B cell (primary cell): ENCODE data around the gene YARS1. TPM values are rescaled to one million over a fixed set of nuclear protein-coding genes. Genes with fewer than 3 reads are reported as not detected.

Source experiments
- ATAC-seq: fragments of 200-7000 bp; cut with Tn5 transposase; one replicate; pipeline ENCODE4 v1.10.0; 2021; ENCODE audit warnings: low read depth, mild to moderate bottlenecking, moderate number of reproducible peaks, moderate library complexity
- CTCF ChIA-PET: fragments of 350-600 bp; sonication (Branson Sonifier 250); formaldehyde crosslinking; loops from one replicate; lab custom pipeline; 2021; ENCODE audit warnings: antibody characterized with exemption, inconsistent platforms; lab: Charles Lee
- POLR2A ChIA-PET: fragments of 350-600 bp; sonication (Branson Sonifier 250); formaldehyde crosslinking; loops from one replicate; lab custom pipeline; 2021; ENCODE audit warnings: antibody characterized with exemption; lab: Charles Lee
- DNase-seq: peaks from one replicate; pipeline ENCODE4 v3.0.0; 2013
- H2AFZ ChIP-seq: 2 replicates; pipeline ENCODE4 v1.6.1; 2012; ENCODE audit warnings: mild to moderate bottlenecking, low read depth, low read length; ENCODE audit not compliant: insufficient read depth, poor library complexity, severe bottlenecking
- H3K27ac ChIP-seq, 2 donors: 1 replicate in 1 of 2; 2 replicates in 1 of 2; pipeline ENCODE4 v1.5.1; 2012 to 2013; ENCODE audit warnings: low read length in 2 of 2, mild to moderate bottlenecking in 2 of 2, moderate library complexity in 1 of 2
- H3K27me3 ChIP-seq, 4 experiments: fragments of 200-600 bp in 1 of 4; sonication (generic) in 1 of 4; replicated peaks in 1 of 4; 1 replicate in 2 of 4; 2 replicates in 2 of 4; pipeline versions ENCODE4 v1.6.1 to v1.7.0; 2013 to 2016; ENCODE audit warnings: low read length in 3 of 4, mild to moderate bottlenecking in 2 of 4, mixed read lengths in 1 of 4, moderate library complexity in 1 of 4; ENCODE audit not compliant: insufficient read depth in 4 of 4, control insufficient read depth in 3 of 4; ENCODE audit errors: control extremely low read depth in 1 of 4
- H3K36me3 ChIP-seq, 2 experiments: replicated peaks in 1 of 2; 1 replicate in 1 of 2; 2 replicates in 1 of 2; pipeline versions ENCODE4 v1.6.1 to v1.7.1; 2013; ENCODE audit warnings: low read length in 1 of 2; ENCODE audit not compliant: insufficient read depth in 2 of 2, control insufficient read depth in 1 of 2; ENCODE audit errors: control extremely low read depth in 1 of 2, extremely low read depth in 1 of 2
- H3K4me1 ChIP-seq, 2 donors: fragments of 200-600 bp in 1 of 2; sonication (generic) in 1 of 2; 1 replicate in 1 of 2; 2 replicates in 1 of 2; pipeline versions ENCODE4 v1.5.1 to v1.6.1; 2013 to 2017; ENCODE audit warnings: low read length in 2 of 2; ENCODE audit not compliant: control insufficient read depth in 2 of 2, insufficient read depth in 2 of 2
- H3K4me2 ChIP-seq: replicated peaks from 2 replicates; pipeline ENCODE3; 2012; ENCODE audit warnings: mild to moderate bottlenecking, low read depth, low read length; ENCODE audit not compliant: poor library complexity, severe bottlenecking
- H3K4me3 ChIP-seq, 5 experiments: fragments of 200-600 bp in 1 of 5; sonication (generic) in 1 of 5; 1 replicate in 3 of 5; 2 replicates in 2 of 5; pipeline versions ENCODE4 v1.5.1 to v1.7.0; 2011 to 2016; ENCODE audit warnings: low read length in 4 of 5, mild to moderate bottlenecking in 4 of 5, low read depth in 2 of 5, control low read depth in 1 of 5, moderate library complexity in 1 of 5; ENCODE audit not compliant: insufficient read depth in 1 of 5; ENCODE audit errors: control extremely low read depth in 1 of 5, extremely low read depth in 1 of 5
- H3K79me2 ChIP-seq: fragments of 200-600 bp; sonication (generic); one replicate; pipeline ENCODE4 v1.6.0; 2016; ENCODE audit warnings: low read length; ENCODE audit not compliant: control insufficient read depth, insufficient read depth
- H3K9ac ChIP-seq: fragments of 200-600 bp; sonication (generic); 2 replicates; pipeline ENCODE4 v1.6.1; 2017; ENCODE audit warnings: mild to moderate bottlenecking, low read length, moderate library complexity
- H3K9me3 ChIP-seq, 3 donors: one replicate each; pipeline versions ENCODE4 v1.6.1 to v1.7.1; 2013; ENCODE audit warnings: low read length in 2 of 3; ENCODE audit not compliant: control insufficient read depth in 2 of 3, insufficient read depth in 1 of 3; ENCODE audit errors: control extremely low read depth in 1 of 3
- H4K20me1 ChIP-seq: 2 replicates; pipeline ENCODE4 v1.6.0; 2012; ENCODE audit warnings: mild to moderate bottlenecking, low read length; ENCODE audit not compliant: insufficient read depth, control insufficient read depth, poor library complexity, severe bottlenecking
- H3K27ac Mint-ChIP-seq: one replicate; pipeline ENCODE4 v1.8.0; 2021; ENCODE audit warnings: mixed read lengths
- H3K27me3 Mint-ChIP-seq: one replicate; pipeline ENCODE4 v1.8.0; 2021; ENCODE audit warnings: mixed read lengths
- H3K4me1 Mint-ChIP-seq: one replicate; pipeline ENCODE4 v1.8.0; 2021; ENCODE audit warnings: mixed read lengths
- H3K4me3 Mint-ChIP-seq: one replicate; pipeline ENCODE4 v1.8.0; 2021; ENCODE audit warnings: mixed read lengths
- H3K9me3 Mint-ChIP-seq: one replicate; pipeline ENCODE4 v1.8.0; 2022; ENCODE audit warnings: mixed read lengths; ENCODE audit not compliant: insufficient read depth
- EZH2 ChIP-seq: IDR thresholded peaks from 2 replicates; pipeline ENCODE4 v1.6.1; 2012; ENCODE audit warnings: borderline replicate concordance, low read depth, mild to moderate bottlenecking, moderate library complexity, low read length; ENCODE audit not compliant: insufficient read depth, poor library complexity, severe bottlenecking
- WGBS: methylation state at CpG from one replicate; pipeline ENCODE4 v1.1.5; 2013; ENCODE audit warnings: missing lambda C conversion rate; ENCODE audit not compliant: insufficient coverage; 5-methylcytosine and 5-hydroxymethylcytosine counted together
- intact Hi-C: fragments of 100-400 bp; cut with micrococcal nuclease; formaldehyde crosslinking; loops from one replicate; pipeline ENCODE4 v1.10.0; 2022
- polyA plus RNA-seq: library from polyadenylated mRNA; depleted of rRNA; stranded (reverse); fragments of >200 nt; gene quantifications from 2 replicates; pipeline ENCODE4 v1.2.3, GENCODE V29; 2012
- total RNA-seq, 2 donors: library from RNA; stranded (reverse); fragments of 120-200 nt in 1 of 2; gene quantifications; 1 replicate in 1 of 2; 2 replicates in 1 of 2; pipeline versions ENCODE4 v1.2.3 to v1.2.4, GENCODE V29; 2013 to 2022
- TF ChIP-seq, protein P1 (sequence below): fragments of 200-600 bp; IDR thresholded peaks from one replicate; pipeline ENCODE4 v1.8.0; 2022; ENCODE audit warnings: antibody characterized with exemption, mild to moderate bottlenecking

Gene YARS1
- total and polyA plus RNA-seq, 2 donors (not counting 1 experiment from before 2014, with no cell fraction given) = 33.0 to 73.2 TPM

DNA sequence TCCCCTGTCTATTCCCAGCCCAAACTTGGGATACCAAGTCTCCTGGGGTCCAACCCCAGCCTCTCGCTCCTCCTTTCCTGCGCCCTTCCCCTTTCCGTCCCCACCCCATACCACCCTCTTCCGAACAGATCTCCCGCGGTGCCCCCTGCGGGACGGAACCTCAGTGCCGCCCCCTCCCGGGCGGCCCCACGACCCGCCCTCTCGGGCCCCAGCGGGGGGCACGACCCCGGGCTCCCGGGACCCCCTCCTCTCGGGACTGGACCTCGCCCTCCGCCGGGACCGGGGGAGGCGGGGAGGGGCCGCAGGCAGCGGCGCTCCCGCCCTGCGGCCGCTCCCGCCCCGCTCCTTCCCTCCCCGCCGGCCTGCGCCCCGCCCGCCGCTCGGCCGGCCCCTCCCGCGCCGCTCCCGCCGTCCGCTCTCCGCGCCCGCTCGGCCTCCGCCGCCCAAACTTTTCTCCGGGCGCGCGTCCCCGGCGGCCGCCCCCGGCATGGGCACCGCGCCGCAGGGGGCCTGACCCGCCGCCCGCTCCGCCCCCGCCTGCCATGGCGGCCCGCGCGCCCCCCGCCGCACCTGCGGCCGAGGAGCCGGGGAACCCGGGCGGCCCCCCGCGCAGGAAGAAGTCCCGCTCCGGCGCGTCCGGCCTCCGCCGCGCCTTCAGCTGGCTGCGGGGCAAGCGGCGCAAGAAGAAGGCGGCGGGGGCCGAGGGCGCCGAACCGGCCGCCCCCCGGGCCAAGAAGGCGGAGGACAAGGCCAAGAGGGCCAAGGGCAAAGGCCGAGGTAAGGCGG, 75.6 kb downstream of the YARS1 start:
- POLR2A ChIA-PET = no interaction called here
- TF ChIP-seq, protein P1, sequence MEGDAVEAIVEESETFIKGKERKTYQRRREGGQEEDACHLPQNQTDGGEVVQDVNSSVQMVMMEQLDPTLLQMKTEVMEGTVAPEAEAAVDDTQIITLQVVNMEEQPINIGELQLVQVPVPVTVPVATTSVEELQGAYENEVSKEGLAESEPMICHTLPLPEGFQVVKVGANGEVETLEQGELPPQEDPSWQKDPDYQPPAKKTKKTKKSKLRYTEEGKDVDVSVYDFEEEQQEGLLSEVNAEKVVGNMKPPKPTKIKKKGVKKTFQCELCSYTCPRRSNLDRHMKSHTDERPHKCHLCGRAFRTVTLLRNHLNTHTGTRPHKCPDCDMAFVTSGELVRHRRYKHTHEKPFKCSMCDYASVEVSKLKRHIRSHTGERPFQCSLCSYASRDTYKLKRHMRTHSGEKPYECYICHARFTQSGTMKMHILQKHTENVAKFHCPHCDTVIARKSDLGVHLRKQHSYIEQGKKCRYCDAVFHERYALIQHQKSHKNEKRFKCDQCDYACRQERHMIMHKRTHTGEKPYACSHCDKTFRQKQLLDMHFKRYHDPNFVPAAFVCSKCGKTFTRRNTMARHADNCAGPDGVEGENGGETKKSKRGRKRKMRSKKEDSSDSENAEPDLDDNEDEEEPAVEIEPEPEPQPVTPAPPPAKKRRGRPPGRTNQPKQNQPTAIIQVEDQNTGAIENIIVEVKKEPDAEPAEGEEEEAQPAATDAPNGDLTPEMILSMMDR = no peak
- no peak for TF ChIP-seq EZH2
- DNase-seq = no peak
- H3K27ac ChIP-seq = no peak overlapping the region
- H3K27ac Mint-ChIP-seq = no peak overlapping the region
- H3K4me3 Mint-ChIP-seq = peak overlapping the region; percentile 80
- H3K4me1 Mint-ChIP-seq = peaks cover 2% of the 10 kb centered on the region
- peak overlapping the region; percentile 46 for H2AFZ ChIP-seq
- peaks cover 23% of the 10 kb centered on the region for H3K27me3 Mint-ChIP-seq
- H3K4me1 ChIP-seq = peaks cover 10 to 18% of the 10 kb centered on the region in 2 donors
- H3K9ac ChIP-seq = peak overlapping the region; percentile 49
- ATAC-seq = peak; percentile 24
- 1% methylated on average over 103 of the region's 103 CpGs for WGBS
- H3K79me2 ChIP-seq = no peaks in the 10 kb centered on the region
- no peaks in the 10 kb centered on the region for H4K20me1 ChIP-seq
- peaks cover 0 to 34% (median 20%) of the 10 kb centered on the region in 4 experiments for H3K27me3 ChIP-seq
- H3K36me3 ChIP-seq = no peaks in the 10 kb centered on the region
- intact Hi-C loops = no loop called here
- no peaks in the 10 kb centered on the region for H3K9me3 Mint-ChIP-seq
- peak overlapping the region; percentile 85 for H3K4me2 ChIP-seq
- peak overlapping the region in 3 of 5 experiments; percentile 39 to 47 (median 46) for H3K4me3 ChIP-seq
- CTCF ChIA-PET = interaction anchor here (1.3 kb wide), 1 partner anchor 191 kb away, joined by 3 read pairs; no protein-coding TSS in a partner anchor
- H3K9me3 ChIP-seq = peaks cover 0 to 19% (median 0%) of the 10 kb centered on the region in 3 donors

DNA sequence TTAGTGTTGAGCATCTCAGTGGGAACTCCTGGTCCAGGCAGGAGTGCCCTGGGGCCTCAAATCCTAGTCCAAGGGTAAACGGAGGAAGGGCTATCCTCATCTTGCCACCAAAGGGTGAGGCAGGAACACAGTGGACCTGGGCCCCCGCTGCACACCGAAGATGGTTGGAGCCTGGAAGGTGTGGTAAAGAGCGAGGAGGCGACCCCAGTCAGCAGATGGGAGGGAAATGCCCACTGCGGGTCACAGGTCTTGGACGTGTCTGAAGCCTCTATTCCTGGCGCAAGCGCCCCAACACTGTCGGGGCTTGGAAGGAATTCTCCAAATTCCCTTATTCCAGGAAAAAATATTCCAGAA, 76.1 kb downstream of the YARS1 start:
- H3K79me2 ChIP-seq = no peaks in the 10 kb centered on the region
- CTCF ChIA-PET = interaction anchor here (0.9 kb wide), 1 partner anchor 28 kb away, joined by 3 read pairs; no protein-coding TSS in a partner anchor
- Mint-ChIP-seq H3K27me3 (peaks cover 23% of the 10 kb centered on the region), H3K27ac (no peak overlapping the region), H3K9me3 (no peaks in the 10 kb centered on the region), H3K4me3 (peak overlapping the region; percentile 80), H3K4me1 (peaks cover 2% of the 10 kb centered on the region)
- intact Hi-C loops = no loop called here
- H3K36me3 ChIP-seq = no peaks in the 10 kb centered on the region
- no peak overlapping the region for H3K27ac ChIP-seq
- peak overlapping the region; percentile 49 for H3K9ac ChIP-seq
- DNase-seq = no peak
- peaks cover 10 to 18% of the 10 kb centered on the region in 2 donors for H3K4me1 ChIP-seq
- H4K20me1 ChIP-seq = no peaks in the 10 kb centered on the region
- peaks cover 0 to 19% (median 0%) of the 10 kb centered on the region in 3 donors for H3K9me3 ChIP-seq
- H3K4me3 ChIP-seq = peak overlapping the region in 3 of 5 experiments; percentile 39 to 47 (median 46)
- peak overlapping the region; percentile 85 for H3K4me2 ChIP-seq
- WGBS = 49% methylated on average over 9 of the region's 10 CpGs
- POLR2A ChIA-PET = no interaction called here
- ATAC-seq = no peak
- H2AFZ ChIP-seq = peak overlapping the region; percentile 40
- peaks cover 0 to 34% (median 20%) of the 10 kb centered on the region in 4 experiments for H3K27me3 ChIP-seq
- TF ChIP-seq EZH2 = no peak
- TF ChIP-seq, protein P1 = no peak
